H4 (cell line): ENCODE results near the gene DIO1. TPM values are rescaled to one million over a fixed set of nuclear protein-coding genes. Genes with fewer than 3 reads are reported as not detected.
A peak's percentile ranks its signal among the peaks of the same experiment; 100 is the strongest.
"Not testable (repeated sequence)": the region's sequence is repeated elsewhere in the genome, so short reads cannot be mapped to it uniquely, and the experiment has no call there.

Experiments
- DNase-seq: peaks from one replicate; pipeline ENCODE4 v3.0.0-alpha.2; 2015; ENCODE audit warnings: low spot score
- total RNA-seq: library from RNA; depleted of rRNA; stranded (reverse); fragments of >200 nt; shearing (Covaris generic); gene quantifications from 2 replicates; pipeline ENCODE4 v1.2.3, GENCODE V29; 2014; rRNA removed

Gene DIO1
- not detected in 2 replicates for total RNA-seq

GRCh38 chr1:53893999-53894636 is at the start of gene DIO1:
Gene DIO1, plus strand, starts transcription at chr1:53894187. Its CDS starts 24 bp downstream, at chr1:53894211.
- no peak for DNase-seq

- no peak for DNase-seq
These were observed 46.0 kb upstream of the DIO1 start for GRCh38 chr1:53847980-53848379.

GRCh38 chr1:53850082-53850673 is 43.8 kb upstream of the DIO1 start:
- no peak for DNase-seq

GRCh38 chr1:53851571-53852285 is 42.3 kb upstream of the DIO1 start:
- DNase-seq, result no peak

GRCh38 chr1:53860967-53861411 is 33.0 kb upstream of the DIO1 start:
- DNase-seq, result peak; percentile 67

- DNase-seq, result no peak
These were observed 31.5 kb upstream of the DIO1 start for GRCh38 chr1:53862507-53862906.

- no peak for DNase-seq
These were observed 25.4 kb upstream of the DIO1 start for GRCh38 chr1:53868565-53868964.

- DNase-seq, result no peak
These were observed 24.4 kb upstream of the DIO1 start for GRCh38 chr1:53869454-53870117.

GRCh38 chr1:53871221-53871620 is 22.8 kb upstream of the DIO1 start:
- no peak for DNase-seq

GRCh38 chr1:53871773-53872484 is 22.1 kb upstream of the DIO1 start:
- no peak for DNase-seq

GRCh38 chr1:53875150-53875549 is 18.8 kb upstream of the DIO1 start:
- DNase-seq, result not testable (repeated sequence)

GRCh38 chr1:53878492-53879105 is 15.4 kb upstream of the DIO1 start:
- DNase-seq, result peak; percentile 49

GRCh38 chr1:53881853-53882252 is 12.1 kb upstream of the DIO1 start:
- not testable (repeated sequence) for DNase-seq

- not testable (repeated sequence) for DNase-seq
These were observed 10.4 kb upstream of the DIO1 start for GRCh38 chr1:53883600-53883999.

- DNase-seq, result no peak
These were observed 5.3 kb upstream of the DIO1 start for GRCh38 chr1:53888681-53889080.

GRCh38 chr1:53889304-53890298 is 4.4 kb upstream of the DIO1 start, which contains the start of gene YIPF1:
Gene YIPF1, minus strand, starts transcription at chr1:53889797. Its CDS starts 860 bp downstream, at chr1:53888937.
- peak; percentile 80 for DNase-seq

GRCh38 chr1:53890522-53890941 is 3.5 kb upstream of the DIO1 start:
- no peak for DNase-seq

- DNase-seq, result no peak
These were observed 3.0 kb upstream of the DIO1 start for GRCh38 chr1:53891018-53891417.

GRCh38 chr1:53891678-53892077 is 2.3 kb upstream of the DIO1 start:
- DNase-seq, result no peak

GRCh38 chr1:53892911-53893310 is 1.1 kb upstream of the DIO1 start:
- DNase-seq, result no peak
